ENCODE measurements around the gene ZNF385C. TPM values are rescaled to one million over a fixed set of nuclear protein-coding genes. Genes with fewer than 3 reads are reported as not detected.

The ZNF385C gene
- total RNA-seq, 4 donors from 2014 or later = 0.27 to 0.48 TPM; not detected in 2

DNA sequence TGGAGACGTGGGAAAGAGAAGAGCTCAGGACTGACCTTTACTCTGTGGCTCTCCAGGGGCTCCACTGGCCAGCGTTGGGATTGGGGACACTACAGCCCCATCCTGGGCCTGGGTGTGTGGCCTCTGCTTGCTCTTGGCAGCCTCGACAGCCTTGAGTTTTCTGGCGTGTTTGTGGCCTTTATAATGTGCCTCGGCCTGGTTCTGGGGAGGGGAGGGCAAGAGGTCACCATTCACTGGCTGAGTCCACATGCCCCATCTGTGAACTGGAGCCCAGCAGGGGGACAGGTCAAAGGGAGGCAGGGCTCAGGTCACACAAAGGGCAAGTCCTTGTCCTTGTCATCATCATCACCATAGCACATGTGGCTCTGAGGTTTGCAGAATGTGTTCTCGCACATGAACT, 66.7 kb downstream of the ZNF385C start:
- no peak for DNase-seq
- H3K4me1 ChIP-seq = no peaks in the 10 kb centered on the region
- 69 to 71% methylated on average over 1 to 6 of the region's 6 CpGs for WGBS, 2 donors (ENCODE audit: low coverage in 1 of 2)
- H3K27ac ChIP-seq = no peak overlapping the region
- no peaks in the 10 kb centered on the region for H3K9me3 ChIP-seq
- TF ChIP-seq POLR2A (IDR thresholded peaks at IDR 0.05) = no peak
- no peaks in the 10 kb centered on the region for H3K36me3 ChIP-seq
- no peak overlapping the region for H3K4me3 ChIP-seq
- intact Hi-C loops (cut with DNase I; ENCODE audit: low total_unique reads) (no loop called here), in situ Hi-C loops (cut with MboI; ENCODE audit: low pct_ligation_motif_present in 1 of 4, low pct_unique_long_range_greater_than_20kb in 1 of 4, low sequenced_read_pairs in 3 of 4) (no loop called here)
- H3K27me3 ChIP-seq = no peaks in the 10 kb centered on the region

DNA sequence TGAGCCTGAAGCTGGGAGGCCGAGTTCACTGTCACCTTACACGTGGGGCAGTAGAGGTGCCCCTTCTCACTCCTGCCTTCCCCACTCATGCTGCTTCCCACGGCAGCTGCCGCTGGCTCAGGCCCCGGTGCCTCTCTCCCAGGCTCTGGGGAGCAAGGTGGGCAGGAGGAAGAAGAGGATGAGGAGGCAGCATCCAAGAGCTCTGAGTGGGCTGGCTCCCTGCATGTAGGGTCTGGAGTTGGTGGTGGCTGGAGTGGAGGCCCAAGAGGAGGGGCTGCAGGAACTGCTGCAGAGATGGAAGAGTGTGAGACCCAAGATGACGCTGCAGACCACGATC, 69.5 kb downstream of the ZNF385C start:
- Histone ChIP-seq H3K27me3 (no peaks in the 10 kb centered on the region), H3K4me1 (peaks cover 4 to 18% (median 12%) of the 10 kb centered on the region in 4 donors), H3K9me3 (no peaks in the 10 kb centered on the region), H3K4me3 (no peak overlapping the region), H3K27ac (no peak overlapping the region), H3K36me3 (peaks cover 0 to 4% (median 1%) of the 10 kb centered on the region in 4 donors)
- in situ Hi-C loops (cut with MboI; ENCODE audit: low pct_ligation_motif_present in 1 of 4, low pct_unique_long_range_greater_than_20kb in 1 of 4, low sequenced_read_pairs in 3 of 4) = no loop called here
- no peak for DNase-seq
- TF ChIP-seq POLR2AphosphoS5 (IDR thresholded peaks at IDR 0.05) (no peak), EP300 (IDR thresholded peaks at IDR 0.05; ENCODE audit: low read depth) (no peak), POLR2A (IDR thresholded peaks at IDR 0.05) (no peak)
- TF ChIP-seq, protein P1, sequence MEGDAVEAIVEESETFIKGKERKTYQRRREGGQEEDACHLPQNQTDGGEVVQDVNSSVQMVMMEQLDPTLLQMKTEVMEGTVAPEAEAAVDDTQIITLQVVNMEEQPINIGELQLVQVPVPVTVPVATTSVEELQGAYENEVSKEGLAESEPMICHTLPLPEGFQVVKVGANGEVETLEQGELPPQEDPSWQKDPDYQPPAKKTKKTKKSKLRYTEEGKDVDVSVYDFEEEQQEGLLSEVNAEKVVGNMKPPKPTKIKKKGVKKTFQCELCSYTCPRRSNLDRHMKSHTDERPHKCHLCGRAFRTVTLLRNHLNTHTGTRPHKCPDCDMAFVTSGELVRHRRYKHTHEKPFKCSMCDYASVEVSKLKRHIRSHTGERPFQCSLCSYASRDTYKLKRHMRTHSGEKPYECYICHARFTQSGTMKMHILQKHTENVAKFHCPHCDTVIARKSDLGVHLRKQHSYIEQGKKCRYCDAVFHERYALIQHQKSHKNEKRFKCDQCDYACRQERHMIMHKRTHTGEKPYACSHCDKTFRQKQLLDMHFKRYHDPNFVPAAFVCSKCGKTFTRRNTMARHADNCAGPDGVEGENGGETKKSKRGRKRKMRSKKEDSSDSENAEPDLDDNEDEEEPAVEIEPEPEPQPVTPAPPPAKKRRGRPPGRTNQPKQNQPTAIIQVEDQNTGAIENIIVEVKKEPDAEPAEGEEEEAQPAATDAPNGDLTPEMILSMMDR (IDR thresholded peaks at IDR 0.05) = no peak
- 81% methylated on average over 7 of the region's 7 CpGs; no CpG with 5 or more reads in 1 of the 2 donors for WGBS, 2 donors (ENCODE audit: low coverage in 1 of 2)
- intact Hi-C loops (cut with DNase I; ENCODE audit: low total_unique reads) = loop anchor here (5.0 kb wide), 2 partner anchors 69 to 84 kb away; partner anchors contain the start of genes DHX58 and ZNF385C

DNA sequence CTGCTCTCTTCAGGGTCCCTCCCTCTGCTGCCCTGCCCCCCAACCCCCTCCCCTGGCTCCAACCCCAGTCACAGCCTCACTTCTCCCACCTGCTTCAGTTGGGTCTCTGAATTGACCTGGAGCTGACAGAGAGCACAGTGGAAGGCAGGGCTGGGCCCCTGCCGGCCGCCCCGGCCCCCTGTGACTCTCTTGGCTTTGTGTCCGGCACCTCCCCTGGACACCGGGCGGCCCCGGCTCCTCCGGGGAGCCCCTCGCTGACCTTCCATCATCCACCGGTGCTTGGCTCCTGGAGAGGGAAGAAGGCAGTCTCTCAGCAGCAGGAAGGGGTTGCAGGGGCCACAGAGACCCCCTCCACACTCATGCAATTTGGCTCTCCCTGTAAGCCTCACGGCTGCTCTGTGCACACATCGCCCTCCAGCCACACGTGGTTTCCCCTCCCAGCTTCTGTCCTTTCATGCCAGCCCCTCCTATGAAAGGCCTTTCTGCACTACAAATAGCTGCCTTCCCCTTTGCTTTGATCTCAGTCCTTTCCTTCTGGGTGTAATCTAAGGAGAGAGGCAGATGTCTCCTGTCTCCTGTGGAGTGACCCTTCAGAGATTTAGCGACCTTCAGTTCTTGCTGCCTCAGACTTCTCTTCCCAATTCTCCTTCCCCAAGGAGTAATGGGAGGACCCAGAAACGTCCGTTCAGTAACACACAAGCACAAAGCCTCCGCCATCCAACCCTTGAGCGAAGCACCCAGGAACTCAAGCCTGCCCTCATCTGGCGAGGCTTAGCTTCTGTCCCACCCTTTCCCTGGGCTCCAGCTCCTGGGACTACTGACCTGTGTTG, 70.1 kb downstream of the ZNF385C start:
- H3K9me3 ChIP-seq = no peaks in the 10 kb centered on the region
- in situ Hi-C loops (cut with MboI; ENCODE audit: low pct_ligation_motif_present in 1 of 4, low pct_unique_long_range_greater_than_20kb in 1 of 4, low sequenced_read_pairs in 3 of 4) = no loop called here
- H3K27ac ChIP-seq = no peak overlapping the region
- H3K27me3 ChIP-seq = no peaks in the 10 kb centered on the region
- intact Hi-C loops (cut with DNase I; ENCODE audit: low total_unique reads) = loop anchor here (5.0 kb wide), 2 partner anchors 69 to 84 kb away; partner anchors contain the start of genes DHX58 and ZNF385C
- DNase-seq = no peak
- TF ChIP-seq EP300 (IDR thresholded peaks at IDR 0.05; ENCODE audit: low read depth) (no peak), POLR2A (IDR thresholded peaks at IDR 0.05) (no peak), POLR2AphosphoS5 (IDR thresholded peaks at IDR 0.05) (no peak)
- TF ChIP-seq, protein P1 (IDR thresholded peaks at IDR 0.05) = peak in 1 of 5 experiments; percentile 4
- WGBS, 2 donors (ENCODE audit: low coverage in 1 of 2) = 50 to 69% methylated on average over 3 to 19 of the region's 19 CpGs
- H3K36me3 ChIP-seq = peaks cover 0 to 7% (median 2%) of the 10 kb centered on the region in 4 donors
- no peak overlapping the region for H3K4me3 ChIP-seq
- H3K4me1 ChIP-seq = peaks cover 4 to 18% (median 12%) of the 10 kb centered on the region in 4 donors

DNA sequence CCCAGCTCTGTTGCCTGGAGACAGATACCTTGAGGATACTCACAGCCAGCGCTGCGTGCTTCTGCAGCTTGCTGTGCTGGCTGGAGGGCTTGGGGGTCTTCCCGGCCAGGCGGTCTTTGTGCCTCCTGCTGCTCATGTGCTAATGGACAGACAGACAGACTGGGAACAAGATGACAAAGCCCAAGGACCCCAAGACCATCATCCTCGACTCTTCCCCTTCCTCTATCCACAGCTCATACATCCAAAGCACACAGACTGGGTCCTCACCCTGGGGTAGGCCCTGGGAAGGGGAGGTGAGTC, 70.7 kb downstream of the ZNF385C start:
- Histone ChIP-seq H3K9me3 (no peaks in the 10 kb centered on the region), H3K4me1 (peaks cover 4 to 18% (median 12%) of the 10 kb centered on the region in 4 donors), H3K27me3 (no peaks in the 10 kb centered on the region), H3K27ac (no peak overlapping the region), H3K4me3 (no peak overlapping the region), H3K36me3 (peaks cover 0 to 13% (median 2%) of the 10 kb centered on the region in 4 donors)
- 76 to 100% methylated on average over 1 to 5 of the region's 5 CpGs for WGBS, 2 donors (ENCODE audit: low coverage in 1 of 2)
- intact Hi-C loops (cut with DNase I; ENCODE audit: low total_unique reads) (loop anchor here (5.0 kb wide), 2 partner anchors 70 to 85 kb away; partner anchors contain the start of genes DHX58 and ZNF385C), in situ Hi-C loops (cut with MboI; ENCODE audit: low pct_ligation_motif_present in 1 of 4, low pct_unique_long_range_greater_than_20kb in 1 of 4, low sequenced_read_pairs in 3 of 4) (no loop called here)
- no peak for DNase-seq
- no peak for TF ChIP-seq POLR2AphosphoS5 (IDR thresholded peaks at IDR 0.05)
- no peak for TF ChIP-seq EP300 (IDR thresholded peaks at IDR 0.05; ENCODE audit: low read depth)
- TF ChIP-seq, protein P1 (IDR thresholded peaks at IDR 0.05) = no peak
- no peak for TF ChIP-seq POLR2A (IDR thresholded peaks at IDR 0.05)
